Activated naive CD8-positive, alpha-beta T cell treated with anti-CD3 and anti-CD28 coated beads, Interleukin-2, amount 50 U/mL, for 16 hours (primary cell): ENCODE data around the gene MBD2.

ENCODE experiments used
- DNase-seq: peaks from one replicate; pipeline ENCODE4 v3.0.0-alpha.2; 2020; ENCODE audit warnings: low read depth, low spot score

Gene MBD2

DNA sequence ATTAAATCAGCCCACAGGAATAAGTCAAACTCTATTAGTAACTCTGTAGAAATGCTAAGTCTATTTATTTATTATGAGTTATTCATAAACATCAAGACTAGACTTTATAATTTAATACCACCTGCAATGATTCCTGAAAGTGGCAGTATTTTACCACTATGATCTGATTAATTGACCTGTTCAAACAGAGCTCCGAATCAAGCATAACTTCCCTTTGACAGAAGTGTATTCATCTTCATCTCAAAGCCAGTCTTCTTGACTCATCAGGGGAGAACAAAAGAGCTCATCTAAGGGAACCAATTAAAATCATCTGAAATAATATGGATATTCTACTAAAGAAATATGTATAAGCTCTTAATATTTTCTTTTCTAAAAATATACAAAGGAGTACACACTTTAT, 122.3 kb downstream of the MBD2 start:
- DNase-seq = no peak
